ENCODE measurements around the gene ALOX5AP.

Gene ALOX5AP

GRCh38 chr13:30711837-30712236 lies 23.5 kb upstream of the ALOX5AP start:
- DNase-seq (ENCODE audit: low read depth in 1 of 2, low spot score in 1 of 2), result no peak
- no peak overlapping the region for H3K4me3 ChIP-seq (replicated peaks; ENCODE audit: insufficient read depth, low read length)
- no peak for TF ChIP-seq CTCF (IDR thresholded peaks at IDR 0.05; ENCODE audit: insufficient read depth, low read length)
- no peak for TF ChIP-seq SPI1 (IDR thresholded peaks at IDR 0.05; ENCODE audit: borderline replicate concordance, low read depth)
- no peak for TF ChIP-seq REST (IDR thresholded peaks at IDR 0.05; ENCODE audit: insufficient replicate concordance, low read depth)
- TF ChIP-seq GABPA (IDR thresholded peaks at IDR 0.05; ENCODE audit: low read depth), result no peak
- no peak for TF ChIP-seq POLR2AphosphoS5 (IDR thresholded peaks at IDR 0.05; ENCODE audit: low read depth)
- no peak overlapping the region for H3K27ac ChIP-seq (replicated peaks)
- H3K27me3 ChIP-seq (ENCODE audit: insufficient read depth, poor library complexity, severe bottlenecking), result no peaks in the 10 kb centered on the region

- peak; percentile 98 to 99 for DNase-seq (ENCODE audit: low read depth in 1 of 2, low spot score in 1 of 2)
- Histone ChIP-seq H3K27ac (replicated peaks) (peak overlapping the region; percentile 73), H3K27me3 (ENCODE audit: insufficient read depth, poor library complexity, severe bottlenecking) (no peaks in the 10 kb centered on the region), H3K4me3 (replicated peaks; ENCODE audit: insufficient read depth, low read length) (no peak overlapping the region)
- TF ChIP-seq REST (IDR thresholded peaks at IDR 0.05; ENCODE audit: insufficient replicate concordance, low read depth) (no peak), SPI1 (IDR thresholded peaks at IDR 0.05; ENCODE audit: borderline replicate concordance, low read depth) (peak; percentile 100), GABPA (IDR thresholded peaks at IDR 0.05; ENCODE audit: low read depth) (peak; percentile 49; the same call in 1 of the 2 replicates), POLR2AphosphoS5 (IDR thresholded peaks at IDR 0.05; ENCODE audit: low read depth) (peak; percentile 92), CTCF (IDR thresholded peaks at IDR 0.05; ENCODE audit: insufficient read depth, low read length) (no peak)
Measured at GRCh38 chr13:30712536-30713532, 22.5 kb upstream of the ALOX5AP start.

GRCh38 chr13:30714629-30715371 lies 20.5 kb upstream of the ALOX5AP start:
- H3K27ac ChIP-seq (replicated peaks), result peak overlapping the region; percentile 78
- H3K27me3 ChIP-seq (ENCODE audit: insufficient read depth, poor library complexity, severe bottlenecking), result no peaks in the 10 kb centered on the region
- DNase-seq (ENCODE audit: low read depth in 1 of 2, low spot score in 1 of 2), result peak in 1 of 2 experiments; percentile 88
- H3K4me3 ChIP-seq (replicated peaks; ENCODE audit: insufficient read depth, low read length), result no peak overlapping the region
- TF ChIP-seq SPI1 (IDR thresholded peaks at IDR 0.05; ENCODE audit: borderline replicate concordance, low read depth) (peak; percentile 70), GABPA (IDR thresholded peaks at IDR 0.05; ENCODE audit: low read depth) (no peak)

DNA sequence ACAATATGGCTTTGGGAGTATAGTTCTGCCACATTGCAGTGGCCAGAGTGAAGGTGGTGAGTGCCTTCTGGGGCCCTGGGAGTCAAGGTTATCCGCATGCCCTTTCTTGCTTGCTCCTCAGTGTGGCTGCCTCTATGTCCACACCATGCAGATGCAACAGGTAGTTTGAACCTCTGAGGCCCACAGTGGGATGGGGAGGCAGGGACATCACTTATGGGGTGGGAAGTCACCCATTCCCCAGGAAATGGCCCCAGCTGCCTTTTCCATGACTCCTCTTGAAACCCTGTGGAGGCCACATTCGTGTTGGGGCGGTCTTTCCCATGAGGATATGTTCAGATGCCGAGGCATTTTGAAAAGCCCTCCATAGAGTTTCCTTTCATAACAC lies 20.0 kb upstream of the ALOX5AP start:
- Histone ChIP-seq H3K27ac (replicated peaks) (peak overlapping the region; percentile 78), H3K27me3 (ENCODE audit: insufficient read depth, poor library complexity, severe bottlenecking) (no peaks in the 10 kb centered on the region), H3K4me3 (replicated peaks; ENCODE audit: insufficient read depth, low read length) (no peak overlapping the region)
- DNase-seq (ENCODE audit: low read depth in 1 of 2, low spot score in 1 of 2), result no peak
- TF ChIP-seq REST (IDR thresholded peaks at IDR 0.05; ENCODE audit: insufficient replicate concordance, low read depth), result no peak
- TF ChIP-seq POLR2AphosphoS5 (IDR thresholded peaks at IDR 0.05; ENCODE audit: low read depth), result no peak
- no peak for TF ChIP-seq CTCF (IDR thresholded peaks at IDR 0.05; ENCODE audit: insufficient read depth, low read length)
- TF ChIP-seq SPI1 (IDR thresholded peaks at IDR 0.05; ENCODE audit: borderline replicate concordance, low read depth), result no peak
- no peak for TF ChIP-seq GABPA (IDR thresholded peaks at IDR 0.05; ENCODE audit: low read depth)
